NCI-H2107 treated with DMSO at 0.1 percent for 48 hours (cell line): Measurements from ENCODE around the gene DUSP12.
"Not testable (repeated sequence)": the region's sequence is repeated elsewhere in the genome, so short reads cannot be mapped to it uniquely, and the experiment has no call there.

Experiments
- DNase-seq: peaks from one replicate; lab custom pipeline; 2025; ENCODE audit not compliant: unreplicated experiment; lab: John Stamatoyannopoulos, UW

DUSP12 gene

GRCh38 chr1:161749509-161750407, at the start of gene DUSP12:
Gene DUSP12, plus strand, starts transcription at chr1:161749786. Its CDS starts 16 bp downstream, at chr1:161749802.
- DNase-seq: peak; percentile 92

- DNase-seq: no peak
Observed at GRCh38 chr1:161702250-161702649, 47.3 kb upstream of the DUSP12 start.

- DNase-seq: no peak
Observed at GRCh38 chr1:161705537-161705936, 44.0 kb upstream of the DUSP12 start.

- DNase-seq: no peak
Observed at GRCh38 chr1:161706113-161706481, 43.5 kb upstream of the DUSP12 start.

- no peak for DNase-seq
Observed at GRCh38 chr1:161706482-161707347, 42.9 kb upstream of the DUSP12 start, which contains the start of gene FCRLA. Gene FCRLA, plus strand, starts transcription at chr1:161707229. Its CDS starts 36 bp downstream, at chr1:161707265.

- no peak for DNase-seq
Observed at GRCh38 chr1:161707503-161707902, 42.1 kb upstream of the DUSP12 start.

GRCh38 chr1:161709373-161709772, 40.2 kb upstream of the DUSP12 start:
- DNase-seq: no peak

GRCh38 chr1:161710560-161710959, 39.0 kb upstream of the DUSP12 start:
- peak; percentile 68 for DNase-seq

GRCh38 chr1:161718559-161719324, 30.8 kb upstream of the DUSP12 start:
- no peak for DNase-seq

- DNase-seq: no peak
Observed at GRCh38 chr1:161719325-161719611, 30.3 kb upstream of the DUSP12 start.

GRCh38 chr1:161720422-161720821, 29.2 kb upstream of the DUSP12 start:
- DNase-seq: no peak

- DNase-seq: no peak
Observed at GRCh38 chr1:161720956-161721737, 28.4 kb upstream of the DUSP12 start, which contains the start of gene FCRLB. Gene FCRLB, plus strand, starts transcription at chr1:161721544. Its CDS starts 1,129 bp downstream, at chr1:161722673.

- DNase-seq: no peak
Observed at GRCh38 chr1:161721738-161722343, 27.7 kb upstream of the DUSP12 start.

- DNase-seq: no peak
Observed at GRCh38 chr1:161722406-161722805, 27.2 kb upstream of the DUSP12 start.

- DNase-seq: no peak
Observed at GRCh38 chr1:161723459-161724141, 26.0 kb upstream of the DUSP12 start.

GRCh38 chr1:161725258-161725907, 24.2 kb upstream of the DUSP12 start:
- DNase-seq: not testable (repeated sequence)

GRCh38 chr1:161725908-161726472, 23.6 kb upstream of the DUSP12 start:
- DNase-seq: no peak

- no peak for DNase-seq
Observed at GRCh38 chr1:161726473-161727255, 22.9 kb upstream of the DUSP12 start.
